ENCODE measurements around the gene AP2A1.

AP2A1 gene

DNA sequence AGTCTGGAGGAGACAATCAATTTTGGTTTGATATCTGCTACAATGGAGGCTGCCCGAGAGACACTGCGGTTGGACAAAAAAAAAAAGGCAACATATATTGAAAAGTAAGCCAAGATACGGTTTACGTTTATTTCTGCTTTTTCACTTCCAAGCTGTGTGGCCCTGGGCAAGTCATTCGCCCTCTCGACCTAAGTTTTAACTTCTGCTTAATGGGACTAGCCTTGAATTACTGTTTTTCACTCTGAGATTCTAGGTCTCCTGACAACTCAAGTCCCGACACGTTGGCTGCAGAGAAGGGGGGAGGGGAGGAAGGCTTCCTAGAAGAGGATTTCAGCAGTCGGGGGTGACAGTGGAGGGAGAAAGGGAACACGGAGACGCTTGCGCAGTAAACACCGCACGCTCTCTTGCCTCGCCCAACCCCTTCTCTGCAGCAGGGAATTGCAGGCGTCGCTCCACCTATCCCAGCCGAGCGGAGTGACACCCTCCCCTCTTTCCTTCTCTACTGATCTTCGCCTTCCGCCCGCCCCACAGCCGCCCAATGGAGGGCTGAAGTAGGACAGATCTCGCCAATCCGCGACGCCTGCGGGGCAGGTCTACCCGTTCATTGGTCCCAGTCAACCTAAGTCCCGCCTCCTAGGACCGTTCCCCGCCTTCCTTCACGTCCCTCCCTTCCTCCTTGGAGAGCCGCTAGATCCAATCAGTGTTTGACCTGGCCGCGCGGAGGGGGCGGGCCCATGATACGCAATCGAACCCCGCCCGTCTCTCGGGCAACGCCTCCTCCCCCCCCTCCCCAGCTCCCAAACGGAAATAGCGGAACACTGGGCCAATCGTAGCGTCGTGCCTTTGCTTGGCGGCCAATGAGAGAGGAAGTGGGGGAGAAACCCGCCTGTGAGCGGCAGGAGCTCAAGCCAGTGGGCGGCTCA, 533 bp upstream of the AP2A1 start:
- DNase-seq = peak; percentile 98 to 100

DNA sequence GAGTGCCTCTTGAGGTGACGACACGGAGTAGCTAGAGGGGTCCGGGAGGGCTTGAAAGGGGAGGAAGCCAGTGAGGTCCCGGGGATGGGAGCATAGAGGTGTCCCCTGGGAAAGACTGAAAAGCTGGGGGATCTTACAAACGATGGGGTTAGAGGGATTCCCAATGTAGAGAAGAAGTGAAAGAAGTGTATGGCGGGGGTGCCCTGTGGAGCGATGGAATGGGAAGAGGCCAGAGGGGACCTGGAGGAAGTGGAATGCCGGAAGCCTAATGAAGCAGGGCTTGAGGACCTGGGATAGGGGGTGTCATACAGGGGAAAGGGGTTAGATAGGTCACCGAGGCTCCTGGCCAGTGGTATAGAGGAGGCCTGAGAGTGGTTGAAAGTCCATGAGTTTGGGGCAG, 580 bp downstream of the AP2A1 start:
- no peak for DNase-seq

DNA sequence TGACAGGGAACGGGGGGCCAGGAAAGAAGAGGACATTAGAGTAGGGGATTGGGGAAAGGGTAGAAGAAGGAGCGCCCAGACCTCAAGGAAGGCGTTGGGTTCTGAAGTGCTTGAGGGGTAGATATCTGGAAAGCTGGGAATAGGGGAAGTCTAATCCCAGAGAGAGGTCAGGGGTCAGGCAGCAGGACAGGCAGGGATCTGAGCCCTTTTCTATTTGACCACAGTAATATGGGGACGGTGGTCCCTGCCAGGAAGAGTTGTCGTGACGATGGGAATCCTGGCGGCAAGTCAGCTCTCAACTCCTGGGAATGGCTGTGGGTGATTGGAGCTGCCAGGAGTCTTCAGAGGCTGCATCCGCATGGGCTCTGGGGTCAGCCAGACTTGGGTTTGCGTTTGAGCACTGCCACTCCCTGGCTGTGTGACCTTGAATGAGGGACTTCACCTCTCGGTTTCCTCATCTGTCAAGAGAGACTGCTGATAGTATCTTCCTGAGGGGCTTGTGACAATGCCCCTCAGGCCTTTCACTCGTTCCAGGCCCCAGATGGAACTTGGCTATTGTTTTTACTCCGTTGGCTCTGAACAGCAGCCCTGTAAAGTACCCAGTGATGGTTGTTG, 1.3 kb downstream of the AP2A1 start:
- DNase-seq = no peak

DNA sequence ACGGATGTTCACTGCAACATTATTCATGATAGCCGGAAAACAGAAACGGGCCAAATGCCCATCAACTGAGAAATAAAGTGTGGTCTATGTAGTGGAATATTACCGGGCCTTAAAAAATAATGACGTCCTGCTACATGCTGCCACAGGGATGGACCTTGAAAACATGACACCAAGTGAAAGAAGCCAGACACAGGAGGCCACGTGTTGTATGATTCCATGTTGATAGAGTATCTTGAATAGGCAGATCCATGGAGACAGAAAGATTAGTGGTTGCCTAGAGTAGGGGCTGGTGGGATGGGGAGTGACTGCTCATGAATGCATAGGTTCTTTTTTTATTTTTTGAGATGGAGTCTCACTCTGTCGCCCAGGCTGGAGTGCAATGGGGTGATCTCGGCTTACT, 3.7 kb downstream of the AP2A1 start:
- DNase-seq = no peak

DNA sequence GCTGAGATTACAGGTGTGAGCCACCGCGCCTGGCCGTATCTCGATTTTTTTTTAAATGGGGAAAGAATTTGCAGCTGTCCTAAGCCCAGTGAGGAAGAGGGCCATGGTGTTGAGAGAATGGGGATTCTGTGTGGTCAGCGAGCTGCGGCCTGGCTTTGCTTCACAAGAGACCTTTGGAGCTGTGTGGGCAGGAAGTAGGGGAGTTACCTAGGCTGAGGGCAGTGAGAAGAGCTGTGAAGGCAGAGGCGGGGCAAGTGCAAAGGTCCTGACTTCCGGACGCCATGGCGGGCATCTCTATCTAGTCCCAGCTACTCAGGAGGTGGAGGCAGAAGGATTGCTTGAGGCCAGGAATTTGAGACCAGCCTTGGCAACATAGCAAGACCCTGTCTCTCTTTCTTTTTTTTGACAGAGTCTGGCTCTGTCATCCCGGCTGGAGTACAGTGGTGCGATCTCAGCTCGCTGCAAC, 4.9 kb downstream of the AP2A1 start:
- no peak for DNase-seq

DNA sequence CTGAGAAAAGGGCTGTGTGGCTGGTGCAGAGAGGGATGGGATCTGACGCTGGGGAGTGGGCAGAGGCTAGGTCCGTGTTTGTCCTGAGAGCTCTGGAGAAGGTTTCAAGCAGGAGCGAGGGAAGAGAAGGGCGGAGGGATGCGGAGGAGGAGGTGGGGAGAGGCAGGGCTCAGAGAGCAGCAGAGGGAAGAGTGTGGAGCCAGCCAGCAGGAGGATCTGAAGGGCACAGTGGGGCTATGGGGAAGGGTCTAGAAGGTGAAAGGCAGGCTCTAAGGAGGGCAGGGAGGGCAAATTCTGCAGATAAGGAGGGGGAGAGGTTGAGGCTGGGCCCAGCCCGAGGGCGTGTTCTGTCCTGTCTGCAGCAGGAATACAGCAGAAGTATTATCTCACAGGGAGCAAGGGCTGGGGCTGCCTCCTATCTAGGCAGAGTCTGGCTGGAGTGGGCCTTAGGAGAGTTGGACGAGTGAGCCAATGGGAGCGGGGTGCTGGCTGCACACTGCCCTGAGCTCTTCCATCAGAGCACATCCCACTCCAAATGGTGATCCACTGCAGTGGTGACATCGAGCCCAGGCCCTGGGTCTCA, 6.1 kb downstream of the AP2A1 start:
- DNase-seq = no peak

DNA sequence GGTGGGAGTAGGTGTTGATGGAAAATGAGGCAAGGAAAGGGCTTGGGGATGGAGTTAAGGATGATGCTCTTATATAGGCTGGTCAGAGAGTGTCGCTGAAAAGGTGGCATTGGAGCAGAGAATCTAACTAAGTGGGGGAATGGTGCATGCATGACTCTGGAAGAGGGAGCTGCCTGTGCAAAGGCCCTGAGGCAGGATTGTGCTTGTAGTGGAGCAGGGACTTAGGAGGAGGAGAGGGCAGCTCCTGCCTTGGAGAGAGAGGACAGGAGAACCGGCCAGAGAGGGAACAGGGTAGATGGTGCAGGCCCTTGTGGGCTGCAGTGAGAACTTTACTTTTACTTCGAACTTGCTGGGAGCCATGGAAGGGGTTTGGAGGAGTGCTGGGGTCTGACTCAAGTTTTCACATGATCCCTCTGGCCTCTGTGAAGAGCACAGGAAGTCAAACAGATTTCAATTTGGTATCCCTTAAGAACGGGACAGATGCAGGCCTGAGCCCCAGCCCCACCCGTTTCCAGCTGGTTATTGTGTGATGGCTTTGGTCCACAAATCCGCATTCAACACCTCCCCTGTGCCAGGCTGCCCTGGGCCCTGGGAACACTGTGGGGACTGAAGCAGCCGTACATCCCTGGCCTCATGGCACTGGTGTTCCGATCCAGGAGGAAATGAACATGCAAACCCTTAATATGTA, 7.0 kb downstream of the AP2A1 start:
- DNase-seq = no peak

DNA sequence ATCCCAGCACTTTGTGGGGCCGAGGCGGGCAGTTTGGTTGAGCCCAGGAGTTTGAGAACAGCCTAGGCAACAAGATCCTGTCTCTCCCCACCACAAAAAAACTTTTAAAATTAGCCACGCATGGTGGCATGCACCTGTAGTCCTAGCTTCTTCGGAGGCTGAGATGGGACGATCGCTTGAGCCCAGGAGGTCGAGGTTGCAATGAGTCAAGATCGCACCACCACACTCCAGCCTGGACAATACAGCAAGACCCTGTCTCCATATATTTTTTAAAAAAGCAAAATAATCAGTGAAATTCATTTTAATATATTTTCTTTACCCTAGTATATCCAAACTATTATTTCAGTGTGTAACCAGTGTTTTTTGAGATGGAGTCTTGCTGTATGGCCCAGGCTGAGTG, 8.2 kb downstream of the AP2A1 start:
- no peak for DNase-seq

DNA sequence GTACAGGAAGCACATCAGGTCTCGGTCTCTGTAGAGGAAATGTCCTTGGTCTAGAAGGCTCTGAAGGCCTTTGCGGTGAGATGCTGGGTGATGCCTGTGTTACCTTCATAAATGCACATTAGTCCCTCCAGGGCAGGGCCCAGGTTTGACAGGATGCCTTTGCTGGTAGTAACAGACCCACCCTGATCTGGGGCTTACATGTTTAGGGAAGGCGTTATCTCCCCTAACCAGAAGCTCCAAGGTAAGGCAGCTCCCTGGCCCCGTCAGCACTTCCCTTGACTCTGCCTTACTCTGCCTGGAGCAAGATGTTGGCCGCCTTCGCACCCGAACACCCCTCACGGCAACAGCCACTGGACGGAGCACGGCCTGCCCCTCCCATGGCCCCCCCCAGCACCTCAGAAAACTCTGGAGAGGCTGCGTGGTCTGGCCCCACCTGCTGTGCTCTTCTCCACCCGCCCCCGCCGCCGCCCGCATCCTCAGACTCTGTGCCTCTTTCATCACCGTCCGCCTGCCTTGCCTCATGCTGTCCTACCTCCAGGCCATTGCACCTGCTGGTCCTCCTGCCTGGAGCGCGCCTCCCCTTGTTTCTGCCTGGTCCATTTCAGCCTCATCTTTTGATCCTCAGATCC, 9.1 kb downstream of the AP2A1 start:
- no peak for DNase-seq

DNA sequence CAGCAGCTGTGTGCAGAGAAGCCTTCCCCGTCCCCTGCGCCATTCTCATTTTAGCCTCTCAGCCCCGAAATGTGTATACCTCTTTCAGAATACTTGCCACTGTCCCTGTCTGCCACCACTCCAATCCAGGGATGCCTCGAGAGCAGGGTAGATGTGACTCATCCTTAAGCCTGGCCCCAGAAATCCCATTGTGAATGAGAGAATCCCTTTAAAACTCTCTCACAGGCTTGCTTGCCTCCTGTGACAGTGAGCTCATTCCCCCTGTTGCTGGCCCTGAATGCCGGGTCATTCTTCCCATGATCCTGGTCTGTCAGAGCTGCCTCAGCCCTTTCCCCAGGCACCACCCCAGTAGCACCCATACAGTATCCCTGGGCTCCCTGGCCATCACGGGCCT, 9.6 kb downstream of the AP2A1 start:
- no peak for DNase-seq

DNA sequence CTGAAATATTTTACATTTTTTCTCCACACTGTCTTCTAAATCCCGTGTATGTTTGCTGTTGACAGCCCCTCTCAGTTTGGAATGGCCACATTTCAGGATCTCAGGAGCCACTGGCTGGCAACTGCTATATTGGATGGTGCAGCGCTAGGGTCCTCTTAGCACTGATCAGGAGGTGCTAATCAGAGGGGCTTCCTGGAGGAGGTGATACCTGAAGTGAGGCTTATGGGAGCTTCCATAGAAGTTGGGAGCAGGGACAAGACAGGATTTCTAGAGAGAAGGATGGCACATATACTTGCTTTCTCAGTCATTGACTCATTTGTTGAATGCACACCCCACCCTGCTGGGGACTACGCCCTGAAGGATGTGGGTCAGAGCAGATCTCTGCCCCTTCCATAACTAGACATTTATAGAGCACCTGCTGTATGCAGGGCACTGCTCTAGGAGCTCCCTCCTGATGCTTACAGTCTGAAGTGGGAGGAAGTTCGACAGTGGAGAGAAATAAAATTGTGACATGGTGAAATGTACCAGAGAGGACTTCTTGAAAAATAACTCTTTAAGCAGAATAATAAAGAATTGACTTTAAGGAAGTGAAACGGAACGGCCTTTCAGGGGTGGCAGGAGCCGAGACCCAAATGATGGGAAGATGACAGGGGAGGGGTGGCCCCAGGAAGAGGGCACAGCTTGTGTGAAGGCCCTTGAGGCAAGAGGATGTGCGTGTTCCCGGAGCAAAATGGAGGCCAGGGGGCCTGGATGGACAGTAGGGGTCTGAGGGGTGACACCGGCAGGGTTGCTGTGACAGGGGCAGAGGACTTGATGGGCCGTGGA, 13.1 kb downstream of the AP2A1 start:
- no peak for DNase-seq

DNA sequence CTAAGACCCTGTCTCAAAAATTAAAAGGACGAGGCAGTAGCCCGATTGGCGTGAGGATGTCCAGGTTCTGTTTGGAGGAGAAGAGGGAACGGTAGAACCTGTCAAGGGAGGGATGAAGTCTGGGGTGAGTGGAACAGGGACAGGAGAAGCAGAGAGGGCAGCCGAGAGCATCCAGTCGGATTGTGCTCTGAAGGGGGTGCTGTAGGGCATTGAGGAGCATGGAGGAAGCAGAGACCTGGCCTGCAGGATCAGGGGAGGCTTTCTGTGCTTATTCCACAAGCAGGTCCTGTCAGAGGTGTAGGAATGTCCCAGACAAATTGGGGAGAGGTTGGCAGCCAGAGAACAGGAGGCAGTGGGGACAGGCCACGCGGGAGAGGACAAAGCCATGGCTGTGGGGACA, 14.1 kb downstream of the AP2A1 start:
- DNase-seq = no peak

DNA sequence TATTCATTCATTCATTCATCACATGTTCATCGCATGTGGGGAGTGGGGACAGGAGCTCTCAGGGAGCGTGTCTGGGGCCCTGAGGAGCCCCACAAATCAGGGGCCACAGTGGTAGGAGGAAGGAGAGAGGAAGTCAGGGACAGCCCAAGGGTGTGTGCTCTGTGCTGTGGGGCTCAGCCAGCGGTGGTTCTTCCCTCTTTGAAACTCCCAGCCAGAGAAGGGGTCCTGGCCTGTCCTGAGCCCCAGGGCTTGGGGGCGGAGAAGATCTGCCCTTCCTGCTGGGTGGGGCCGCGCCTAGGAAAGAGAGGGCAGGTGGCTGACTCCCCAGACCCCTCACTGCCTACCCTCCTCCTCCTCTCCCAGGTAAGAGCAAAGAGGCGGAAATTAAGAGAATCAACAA, 14.6 kb downstream of the AP2A1 start:
- DNase-seq = no peak

DNA sequence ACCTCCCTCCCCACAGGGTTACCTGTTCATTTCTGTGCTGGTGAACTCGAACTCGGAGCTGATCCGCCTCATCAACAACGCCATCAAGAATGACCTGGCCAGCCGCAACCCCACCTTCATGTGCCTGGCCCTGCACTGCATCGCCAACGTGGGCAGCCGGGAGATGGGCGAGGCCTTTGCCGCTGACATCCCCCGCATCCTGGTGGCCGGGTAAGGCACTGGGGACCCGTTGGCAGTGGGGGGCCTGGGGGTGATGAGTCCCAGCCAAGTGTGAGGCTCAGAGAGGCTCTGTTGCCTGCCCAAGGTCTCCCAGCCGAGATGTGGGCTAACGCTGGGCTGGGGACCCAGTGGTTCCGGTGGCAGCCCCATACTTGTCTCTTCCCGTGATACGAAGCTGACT, 15.7 kb downstream of the AP2A1 start:
- DNase-seq = no peak

DNA sequence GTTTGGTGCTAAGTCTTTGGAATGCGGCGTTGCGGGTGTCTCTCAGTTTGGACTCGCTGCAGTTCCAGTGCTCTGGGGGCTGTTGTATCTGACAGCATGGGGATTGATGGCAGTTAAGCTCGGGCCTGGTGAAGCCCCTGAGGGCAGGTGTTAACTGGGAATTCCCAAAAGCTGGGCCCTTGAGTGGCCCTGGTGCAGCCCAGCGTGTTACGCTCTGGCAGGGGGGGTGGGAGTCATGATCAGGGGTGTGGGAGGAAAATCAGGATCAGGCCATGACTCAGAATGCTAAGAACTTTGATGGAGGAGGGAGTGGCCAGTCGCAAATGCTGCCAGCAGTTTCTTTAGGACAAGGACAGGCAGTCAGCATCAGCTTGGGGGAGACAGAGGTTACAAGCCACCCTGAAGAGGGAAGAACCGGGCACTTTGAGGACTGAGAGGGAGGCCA, 19.6 kb downstream of the AP2A1 start:
- DNase-seq = no peak

DNA sequence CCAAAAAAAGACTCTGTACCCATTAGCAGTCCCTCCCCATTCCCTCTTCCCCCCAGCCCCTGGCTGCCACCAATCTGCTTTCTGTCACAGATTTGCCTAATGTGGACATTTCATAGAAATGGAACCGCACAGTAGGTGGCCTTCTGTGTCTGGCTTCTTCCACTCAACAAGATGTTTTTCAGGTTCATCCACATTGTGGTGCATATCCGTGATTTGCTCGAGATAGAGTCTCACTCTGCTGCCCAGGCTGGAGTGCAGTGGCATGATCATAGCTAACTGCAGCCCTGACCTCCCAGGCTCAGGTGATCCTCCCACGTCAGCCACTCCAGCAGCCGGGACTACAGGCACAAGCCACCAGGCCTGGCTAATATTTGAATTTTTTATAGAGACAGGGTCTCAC, 20.9 kb downstream of the AP2A1 start:
- no peak for DNase-seq

DNA sequence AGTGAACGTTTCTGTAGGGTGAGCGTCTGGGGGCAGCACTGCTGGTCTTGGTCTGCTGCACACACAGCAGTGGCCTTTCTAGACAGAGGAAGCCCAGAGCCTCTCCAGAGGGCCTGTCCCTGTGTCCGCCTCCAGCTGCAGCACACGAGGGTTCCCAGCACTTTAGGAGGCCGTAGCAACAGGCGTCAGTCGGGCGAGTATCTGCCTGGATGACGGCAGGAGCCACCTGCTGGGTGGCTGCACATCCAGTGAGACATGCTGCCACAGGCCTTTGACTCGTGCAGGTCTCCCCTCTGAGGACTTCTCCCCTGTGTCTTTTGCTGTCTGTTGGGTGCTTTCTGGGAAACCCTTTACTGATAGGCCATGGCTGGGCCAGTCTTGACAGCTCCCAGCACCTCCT, 22.1 kb downstream of the AP2A1 start:
- no peak for DNase-seq

DNA sequence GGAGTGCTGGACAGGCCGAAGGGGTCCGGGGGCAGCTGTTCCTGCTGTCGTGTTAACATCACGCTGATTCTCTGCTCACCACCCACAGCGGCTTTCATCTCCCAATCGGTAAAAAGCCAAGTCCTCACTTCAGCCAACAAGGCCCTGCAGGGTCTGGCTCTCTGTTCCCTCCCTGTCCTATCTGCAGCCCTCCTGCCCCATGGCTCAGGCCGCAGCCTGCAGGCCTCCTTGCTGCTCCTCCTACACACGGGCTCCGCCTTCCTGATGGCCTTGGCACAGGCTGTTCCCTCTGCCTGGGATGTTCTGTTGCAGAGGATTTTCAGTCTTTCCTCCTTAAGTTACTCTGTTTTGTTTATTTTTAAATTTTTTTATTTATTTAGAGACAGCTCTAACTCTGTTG, 24.1 kb downstream of the AP2A1 start:
- no peak for DNase-seq

DNA sequence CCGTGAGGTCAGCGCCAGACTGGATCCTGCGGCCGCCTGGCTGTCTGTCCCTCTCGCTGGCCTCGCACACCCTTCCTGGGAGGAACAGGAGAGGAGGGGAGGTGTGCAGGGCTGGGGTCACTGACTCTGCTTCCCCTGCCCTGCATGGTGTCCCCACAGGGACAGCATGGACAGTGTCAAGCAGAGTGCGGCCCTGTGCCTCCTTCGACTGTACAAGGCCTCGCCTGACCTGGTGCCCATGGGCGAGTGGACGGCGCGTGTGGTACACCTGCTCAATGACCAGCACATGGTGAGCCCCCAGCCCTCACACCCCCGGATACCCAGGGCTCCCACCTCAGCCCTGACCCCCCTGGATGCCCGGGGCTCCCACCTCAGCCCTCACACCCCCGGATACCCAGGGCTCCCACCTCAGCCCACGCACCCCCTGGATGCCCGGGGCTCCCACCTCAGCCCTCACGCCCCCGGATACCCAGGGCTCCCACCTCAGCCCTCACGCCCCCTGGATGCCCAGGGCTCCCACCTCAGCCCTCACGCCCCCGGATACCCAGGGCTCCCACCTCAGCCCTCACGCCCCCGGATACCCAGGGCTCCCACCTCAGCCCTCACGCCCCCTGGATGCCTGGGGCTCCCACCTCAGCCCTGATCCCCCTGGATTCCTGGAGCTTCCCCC, 25.1 kb downstream of the AP2A1 start:
- no peak for DNase-seq

DNA sequence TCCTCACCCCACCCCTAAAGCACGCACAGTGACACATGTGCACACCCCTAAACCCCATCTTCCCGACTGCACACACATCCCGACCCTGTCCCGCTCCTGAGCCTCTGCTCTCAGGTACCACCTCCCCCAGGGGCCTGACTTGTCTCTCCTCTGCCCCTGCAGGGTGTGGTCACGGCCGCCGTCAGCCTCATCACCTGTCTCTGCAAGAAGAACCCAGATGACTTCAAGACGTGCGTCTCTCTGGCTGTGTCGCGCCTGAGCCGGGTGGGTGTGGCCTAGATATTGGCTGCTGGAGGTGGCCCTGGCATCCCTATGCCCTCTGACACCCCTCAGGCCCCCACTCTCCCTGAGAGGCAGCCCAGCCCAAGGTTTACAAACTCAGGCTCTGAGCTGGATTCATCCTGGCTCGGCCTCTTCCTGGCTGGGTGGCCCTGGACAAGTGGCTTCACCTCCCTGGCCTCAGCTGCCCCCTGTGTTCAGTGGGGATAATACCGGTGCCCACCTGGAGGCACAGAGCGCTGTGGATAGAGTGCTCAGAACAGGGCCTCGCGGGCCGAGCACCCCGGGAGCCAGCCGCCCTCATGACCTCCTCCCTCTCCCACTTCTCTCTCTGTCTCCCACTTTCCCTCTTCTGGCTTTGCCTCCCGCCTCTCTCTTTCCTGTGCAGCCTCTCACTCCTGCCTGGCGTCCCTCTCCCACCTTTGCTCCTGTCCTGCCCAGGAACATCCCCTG, 26.2 kb downstream of the AP2A1 start:
- DNase-seq = no peak

DNA sequence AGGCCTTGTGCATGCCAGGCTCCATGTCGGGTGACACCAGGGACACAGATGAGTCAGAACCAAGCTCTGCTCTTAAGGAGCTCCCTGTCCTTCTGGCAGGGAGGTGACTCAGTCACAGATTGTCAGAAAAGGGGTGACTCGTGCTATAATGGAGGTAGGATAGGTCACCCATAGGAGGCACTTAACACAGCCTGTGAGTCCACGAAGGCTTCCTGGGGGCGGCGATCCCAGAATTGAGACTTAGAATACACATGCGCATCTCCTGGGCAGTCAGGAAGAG, 26.7 kb downstream of the AP2A1 start:
- DNase-seq = no peak
